Vagina (tissue), 2 donors: ENCODE data around the gene RPL34.
"Not testable (repeated sequence)": the region's sequence is repeated elsewhere in the genome, so short reads cannot be mapped to it uniquely, and the experiment has no call there.

Experiments
- CTCF ChIP-seq, 3 experiments: fragments of 450-650 bp in 2 of 3; fragments of 200-600 bp in 1 of 3; sonication (generic) in 1 of 3; IDR thresholded peaks; one replicate each; pipeline ENCODE4 v1.5.1; 2017 to 2019; ENCODE audit warnings: antibody characterized with exemption in 3 of 3, mild to moderate bottlenecking in 2 of 3, moderate library complexity in 2 of 3
- POLR2A ChIP-seq, 2 donors: fragments of 450-650 bp; IDR thresholded peaks; one replicate each; pipeline ENCODE4 v1.6.1; 2017; ENCODE audit warnings: antibody characterized with exemption in 2 of 2, mild to moderate bottlenecking in 2 of 2, moderate library complexity in 2 of 2
- POLR2AphosphoS5 ChIP-seq, 2 donors: sonication (generic); formaldehyde crosslinking; IDR thresholded peaks; one replicate each; pipeline ENCODE4 v1.9.0; 2017; ENCODE audit warnings: antibody characterized with exemption in 2 of 2, mild to moderate bottlenecking in 2 of 2, low read depth in 1 of 2; ENCODE audit not compliant: insufficient read depth in 1 of 2

GRCh38 chr4:108594296-108594695 is 26.1 kb upstream of the RPL34 start:
- not testable (repeated sequence) for TF ChIP-seq CTCF (IDR thresholded peaks at IDR 0.05); POLR2A (IDR thresholded peaks at IDR 0.05); POLR2AphosphoS5 (IDR thresholded peaks at IDR 0.05; ENCODE audit: insufficient read depth in 1 of 2, low read depth in 1 of 2)
